Measurements from ENCODE around the gene GMPR2. TPM values are rescaled to one million over a fixed set of nuclear protein-coding genes. Genes with fewer than 3 reads are reported as not detected.

GMPR2 gene
- total RNA-seq, result 10 to 100 TPM; 62.4 to 64.8 TPM
- long read RNA-seq, transcript GMPR2-202 (10 exons, 1,972 nt), result minor isoform, 16 of 111 reads
- long read RNA-seq, transcript GMPR2-223 (10 exons, 1,893 nt), result major isoform, 70 of 111 reads
- long read RNA-seq, partial matches to known transcripts, result 8 of 111 reads
- long read RNA-seq, other reads (novel, unspliced or antisense), result 8 of 111 reads

DNA sequence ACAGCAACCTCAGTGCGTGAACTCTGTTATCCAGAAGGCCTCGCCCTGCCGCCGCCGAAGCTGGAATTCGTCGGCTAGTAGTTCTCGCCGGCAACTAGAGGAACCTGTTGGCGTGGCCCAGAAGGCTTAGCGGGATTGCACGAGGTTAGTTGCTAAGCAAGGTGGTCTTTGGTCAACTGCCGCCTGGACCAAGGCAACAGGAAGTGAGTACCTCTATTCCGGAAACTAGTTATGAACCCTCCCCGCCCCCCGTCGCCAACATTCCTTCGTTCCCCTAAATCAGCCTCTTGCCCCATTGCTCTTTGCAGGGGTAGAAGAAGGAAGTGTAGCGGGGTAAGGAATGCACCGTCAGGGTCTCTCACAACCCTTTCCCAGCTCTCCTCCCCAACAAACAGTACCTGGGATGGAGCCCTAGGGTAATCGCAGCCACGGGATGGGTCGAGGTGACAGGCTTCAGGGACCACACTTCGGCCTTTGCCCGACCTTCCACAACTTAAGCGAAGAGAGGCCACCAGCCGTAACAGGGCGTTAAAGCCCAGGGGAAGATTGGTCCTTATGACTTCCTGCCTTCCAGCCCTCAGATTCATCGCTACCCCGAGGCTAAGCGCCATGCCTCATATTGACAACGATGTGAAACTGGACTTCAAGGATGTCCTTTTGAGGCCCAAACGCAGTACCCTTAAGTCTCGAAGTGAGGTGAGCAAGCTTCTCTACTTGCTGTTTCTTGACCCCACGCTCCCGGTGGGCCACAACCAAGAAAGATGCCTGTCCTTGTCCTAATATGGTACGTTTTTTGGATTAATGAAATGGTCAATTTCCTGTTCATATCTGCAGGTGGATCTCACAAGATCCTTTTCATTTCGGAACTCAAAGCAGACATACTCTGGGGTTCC is at the start of gene GMPR2:
TSS of gene GMPR2 (plus strand) at position 285 of the 893 bp plus-strand sequence. CDS start at position 610, 325 bp downstream.
- ATAC-seq (peak; percentile 42), DNase-seq (no peak)
- intact Hi-C loops (cut with DNase I, micrococcal nuclease), result no loop called here

DNA sequence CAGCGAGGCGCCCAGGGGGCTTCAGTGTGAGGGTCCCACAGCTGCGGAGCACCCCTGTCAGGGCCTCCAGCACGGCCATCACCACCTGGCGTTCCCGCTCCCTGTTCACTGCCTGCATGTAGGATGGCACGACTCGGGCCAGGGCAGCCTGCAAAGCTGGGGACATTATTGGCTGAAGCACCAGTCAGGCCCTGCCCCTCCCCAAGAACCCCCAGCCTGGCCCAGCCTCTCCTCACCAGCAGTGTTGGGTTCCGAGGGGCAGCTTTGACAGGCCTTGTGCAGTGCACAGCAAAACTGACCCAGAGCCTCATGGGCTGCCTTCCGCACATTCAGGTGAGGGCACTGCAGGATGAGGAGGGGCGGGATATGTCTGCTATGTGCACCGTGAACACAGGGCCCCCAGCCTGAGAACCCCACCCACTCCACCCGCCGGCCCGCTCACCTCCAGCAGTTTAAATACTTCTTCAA is 49.7 kb upstream of the GMPR2 start:
- ATAC-seq, result no peak
- intact Hi-C loops (cut with DNase I, micrococcal nuclease), result no loop called here
- DNase-seq, result no peak

DNA sequence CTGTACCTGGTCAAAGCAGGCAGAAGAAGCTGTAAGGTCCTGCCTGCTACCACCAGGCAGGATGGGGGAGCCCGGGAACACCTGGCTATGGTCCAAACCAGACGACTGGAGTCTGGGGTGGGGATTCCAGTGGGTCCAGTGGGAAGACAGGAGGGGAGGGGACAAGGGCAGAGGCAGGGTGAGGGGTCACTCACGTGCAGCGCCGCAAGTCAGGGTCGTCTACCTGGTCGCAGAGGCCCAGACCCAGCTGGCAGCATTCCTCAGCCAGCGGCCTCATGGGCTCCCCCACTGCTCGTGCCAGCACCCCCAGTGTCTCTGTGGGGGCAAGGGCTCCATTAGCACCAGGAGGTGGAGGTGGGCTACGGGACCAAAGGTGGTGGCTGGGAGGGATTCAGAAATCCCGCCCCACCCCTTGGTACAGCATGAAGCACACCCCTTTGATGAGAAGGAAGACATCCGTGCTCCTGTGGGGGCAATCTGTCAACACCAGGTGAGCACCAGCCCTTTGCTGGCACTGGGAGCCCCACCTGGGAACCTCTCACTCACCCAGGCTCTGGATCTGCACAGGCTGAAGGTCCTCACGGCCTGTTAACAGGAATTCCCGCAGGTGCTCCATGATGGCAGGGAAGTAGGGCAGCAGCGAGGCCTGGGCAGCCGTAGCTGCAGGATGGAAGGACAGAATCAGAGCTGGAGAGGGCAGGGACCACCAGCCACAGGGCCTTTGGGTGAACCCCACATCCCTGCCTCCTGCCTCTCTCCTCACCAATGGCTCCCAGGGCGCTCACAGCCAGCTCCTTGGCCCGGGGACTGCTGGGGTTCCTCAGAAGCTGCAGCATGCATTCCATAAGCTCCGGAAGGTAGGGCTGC is 48.4 kb upstream of the GMPR2 start:
- DNase-seq, result no peak
- intact Hi-C loops (cut with DNase I, micrococcal nuclease), result no loop called here
- no peak for ATAC-seq

DNA sequence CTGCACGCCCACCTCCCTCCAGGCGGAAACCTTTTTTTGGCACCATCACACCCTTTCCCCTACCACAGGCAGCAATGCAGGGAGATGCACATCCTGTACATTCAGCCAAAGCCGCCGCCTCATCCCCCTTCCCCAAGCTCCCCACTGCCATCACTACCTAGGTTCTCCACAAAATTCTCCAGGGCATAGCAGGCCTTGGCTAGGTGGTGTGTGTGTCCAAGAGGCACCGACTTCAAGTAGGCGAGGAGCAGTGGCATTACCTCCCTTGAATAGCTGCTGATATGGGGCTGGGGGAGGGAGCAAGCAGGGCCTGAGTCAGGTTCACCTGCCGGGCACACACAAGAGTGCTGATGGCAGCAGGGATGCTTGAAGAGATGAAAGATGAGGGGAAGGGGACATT is 47.7 kb upstream of the GMPR2 start:
- ATAC-seq (no peak), DNase-seq (no peak)
- intact Hi-C loops (cut with DNase I, micrococcal nuclease), result no loop called here

DNA sequence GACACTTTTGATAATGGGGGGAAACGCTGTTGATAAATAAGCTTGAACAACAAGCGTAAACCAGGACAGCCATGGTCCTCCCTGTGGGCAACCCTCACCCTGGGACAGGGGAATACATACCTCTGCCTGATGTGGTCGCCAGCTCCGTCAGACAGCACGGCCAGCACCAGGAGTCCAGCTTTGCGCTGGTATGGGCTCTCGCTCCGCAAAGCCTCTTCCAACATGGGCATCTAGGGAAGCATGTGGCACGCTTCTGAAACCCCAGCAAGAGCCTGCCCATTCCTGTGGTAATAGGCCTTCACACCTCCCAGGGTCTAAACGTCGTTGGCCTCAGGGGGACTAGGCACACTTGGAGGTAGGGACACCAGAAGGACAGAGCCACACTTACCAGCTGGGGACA is 47.0 kb upstream of the GMPR2 start:
- DNase-seq (no peak), ATAC-seq (no peak)
- intact Hi-C loops (cut with DNase I, micrococcal nuclease), result no loop called here

DNA sequence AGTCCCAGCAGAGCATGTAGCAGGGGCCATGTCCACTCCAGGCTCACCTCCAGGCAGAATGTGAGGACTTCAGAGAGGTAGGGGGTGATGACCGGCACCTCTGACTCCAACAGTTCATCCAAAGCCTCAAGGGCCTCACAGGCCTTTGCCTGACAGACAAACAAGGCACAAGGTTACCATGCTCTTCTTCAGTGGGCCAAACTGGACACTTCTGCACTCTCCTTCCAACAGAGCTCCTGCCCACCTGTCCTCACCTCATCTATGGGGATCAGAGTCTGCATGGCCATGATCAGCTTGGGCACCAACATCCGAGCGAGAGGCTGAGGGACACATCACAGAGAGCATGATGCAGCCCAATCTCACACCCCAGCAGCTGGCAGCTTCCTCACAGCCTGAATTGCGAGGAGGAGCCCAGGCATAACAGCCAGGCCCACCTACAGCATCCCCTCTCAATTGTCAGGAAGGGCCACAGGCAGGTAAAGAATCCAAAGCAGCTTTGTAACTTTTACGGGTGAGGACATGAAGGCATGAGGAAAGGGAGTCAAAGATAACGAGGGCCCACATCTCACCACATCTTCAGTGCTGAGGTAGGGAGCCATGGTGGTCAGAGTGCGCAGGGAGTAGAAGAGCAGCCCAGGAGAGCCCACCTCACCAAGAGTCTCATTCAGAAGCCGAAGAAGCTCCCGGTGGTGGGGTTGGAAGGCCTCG is 45.7 kb upstream of the GMPR2 start:
- DNase-seq (no peak), ATAC-seq (no peak)
- intact Hi-C loops (cut with DNase I, micrococcal nuclease), result no loop called here

DNA sequence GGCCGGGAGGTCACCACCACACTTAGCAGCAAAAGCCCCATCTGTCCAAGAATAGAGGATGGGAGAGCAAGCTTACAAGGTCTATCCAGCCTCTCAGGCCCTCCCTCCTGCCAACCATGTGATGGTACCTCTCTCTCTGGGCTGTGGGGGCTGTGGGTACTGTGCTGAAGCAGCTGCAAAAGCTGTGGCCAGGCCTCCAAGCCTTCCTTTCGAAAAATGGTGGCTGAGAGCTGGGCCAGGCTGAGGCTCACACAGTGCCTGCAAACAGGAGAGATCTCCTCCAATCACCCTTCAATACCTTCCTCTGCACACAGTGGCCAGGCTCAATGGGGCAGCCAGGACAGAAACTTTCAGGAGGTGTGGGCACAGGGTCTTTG is 45.2 kb upstream of the GMPR2 start:
- intact Hi-C loops (cut with DNase I, micrococcal nuclease), result no loop called here
- no peak for DNase-seq

DNA sequence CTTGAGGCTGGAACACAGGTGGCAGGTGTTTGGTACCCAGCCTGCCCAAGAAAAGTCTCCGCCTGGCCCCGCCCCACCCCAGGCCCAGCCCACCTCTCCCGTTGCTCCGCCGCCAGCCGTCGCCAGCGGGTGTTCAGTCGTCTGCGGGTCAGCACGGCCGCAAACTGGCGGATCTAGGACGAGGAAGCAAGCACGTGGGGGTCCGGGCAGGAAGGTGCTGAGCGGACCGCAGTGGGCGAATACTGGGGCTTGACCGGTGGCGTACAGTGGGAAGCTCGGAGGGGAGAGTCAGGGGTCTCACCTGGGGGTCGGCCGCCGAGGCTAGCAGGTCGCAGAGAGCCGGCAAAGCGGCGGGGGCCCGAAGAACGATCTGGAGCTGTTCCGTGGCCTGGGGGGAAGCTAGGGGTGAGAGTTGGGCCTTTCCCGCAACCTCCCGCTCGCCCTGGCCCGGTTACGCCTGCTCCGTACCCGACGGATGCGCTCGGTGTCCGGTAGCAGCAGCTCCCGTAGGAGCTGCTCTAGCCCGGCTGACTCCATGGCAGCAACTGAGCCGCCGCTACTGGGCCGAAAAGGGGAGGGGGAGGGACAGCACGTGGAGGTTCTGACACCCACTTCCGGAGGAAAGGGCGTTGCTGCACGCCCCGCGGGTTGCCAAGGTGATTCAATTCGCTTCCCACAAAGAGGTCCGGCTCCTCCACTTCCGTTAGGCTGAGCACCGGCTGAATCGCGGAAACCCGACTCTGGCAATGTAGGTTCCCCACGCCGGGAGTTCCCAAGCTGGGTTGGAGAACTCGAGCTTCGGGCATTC is 44.3 kb upstream of the GMPR2 start, which contains the start of gene IPO4:
TSS of gene IPO4 (minus strand) at position 566 of the 808 bp plus-strand sequence. CDS start at position 537, 29 bp downstream.
- intact Hi-C loops (cut with DNase I, micrococcal nuclease), result no loop called here
- peak; percentile 97 for ATAC-seq

More for the DNA sequence above, 45.2 kb upstream of the GMPR2 start:
- no peak for ATAC-seq

DNA sequence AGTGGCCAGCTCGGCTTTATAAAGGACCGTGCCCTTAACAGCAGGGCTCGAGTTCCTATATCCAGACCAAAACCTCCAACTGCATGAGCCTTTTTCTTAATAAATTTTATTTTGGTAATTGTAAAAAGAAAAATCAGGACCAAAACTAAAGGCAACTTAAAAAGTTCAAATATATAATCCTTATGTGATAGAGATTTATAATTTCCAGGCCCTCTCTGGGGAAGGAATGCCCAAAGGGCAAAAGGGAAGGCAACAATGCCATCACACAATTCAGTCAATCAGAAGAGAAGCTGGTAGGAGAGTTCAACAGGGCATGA is 43.7 kb upstream of the GMPR2 start:
- no peak for ATAC-seq
- intact Hi-C loops (cut with DNase I, micrococcal nuclease), result no loop called here
- DNase-seq, result no peak

More for the DNA sequence above, 44.3 kb upstream of the GMPR2 start, which contains the start of gene IPO4:
- peak; percentile 93 to 98 for DNase-seq

DNA sequence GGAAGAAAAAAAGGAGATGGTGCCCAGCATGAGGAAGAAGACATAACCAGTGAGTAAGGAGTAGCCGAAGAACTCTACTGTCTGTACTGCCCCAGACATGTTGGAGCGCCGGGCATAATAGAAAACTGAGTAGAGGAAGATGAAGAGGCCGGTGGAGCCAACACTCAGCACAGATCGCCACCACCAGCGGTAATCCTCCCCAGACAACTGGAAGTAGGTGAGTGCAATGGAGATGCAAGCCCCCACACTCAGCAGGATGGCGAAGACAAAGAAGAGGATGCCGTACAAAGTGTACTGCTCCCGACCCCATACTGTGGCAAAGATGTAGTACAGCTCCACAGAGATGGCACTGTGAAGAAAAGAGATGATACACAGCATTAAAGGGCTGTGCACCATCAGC is 43.3 kb upstream of the GMPR2 start:
- no peak for ATAC-seq
- intact Hi-C loops (cut with DNase I, micrococcal nuclease), result no loop called here
- DNase-seq, result no peak

DNA sequence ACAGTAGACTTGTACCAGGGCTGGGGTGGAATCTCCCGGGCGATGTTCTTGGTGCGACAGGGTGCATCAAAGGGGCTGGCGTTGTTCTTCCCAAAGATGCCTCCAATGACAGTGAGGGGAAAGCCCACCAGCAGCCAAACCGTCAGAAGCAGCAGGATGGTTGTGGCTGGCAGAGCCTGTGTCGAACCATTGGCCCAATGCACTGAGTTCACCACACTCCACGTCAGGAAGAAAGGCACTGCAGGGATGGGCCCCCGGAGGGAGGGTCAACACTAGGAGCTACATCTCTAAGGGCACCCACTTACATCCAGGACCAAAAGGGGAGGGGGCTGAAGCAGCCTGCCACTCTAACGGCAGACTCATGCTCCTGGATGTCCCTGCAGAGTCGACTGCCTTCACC is 42.3 kb upstream of the GMPR2 start:
- no peak for DNase-seq
- no peak for ATAC-seq
- intact Hi-C loops (cut with DNase I, micrococcal nuclease), result no loop called here

DNA sequence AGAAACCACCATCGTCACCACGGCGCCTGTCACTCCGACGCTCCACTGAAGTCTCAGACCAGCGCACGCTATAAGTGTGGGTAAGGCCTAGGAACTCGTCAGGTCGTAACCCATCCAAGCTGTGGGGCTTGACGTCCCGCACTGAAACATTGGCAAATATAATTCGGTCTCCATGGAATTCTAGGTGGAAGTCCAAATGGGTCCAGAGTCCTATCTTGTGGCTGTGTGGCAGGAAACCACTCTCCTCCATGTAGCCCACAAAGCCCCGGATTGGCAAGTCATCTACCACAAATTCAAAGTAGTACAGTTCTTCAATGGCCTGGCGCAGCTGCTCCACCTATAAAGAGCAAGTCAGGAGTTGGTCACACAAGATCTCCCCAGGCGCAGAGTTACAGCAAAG is 39.8 kb upstream of the GMPR2 start:
- ATAC-seq, result no peak
- no peak for DNase-seq
- intact Hi-C loops (cut with DNase I, micrococcal nuclease), result no loop called here

DNA sequence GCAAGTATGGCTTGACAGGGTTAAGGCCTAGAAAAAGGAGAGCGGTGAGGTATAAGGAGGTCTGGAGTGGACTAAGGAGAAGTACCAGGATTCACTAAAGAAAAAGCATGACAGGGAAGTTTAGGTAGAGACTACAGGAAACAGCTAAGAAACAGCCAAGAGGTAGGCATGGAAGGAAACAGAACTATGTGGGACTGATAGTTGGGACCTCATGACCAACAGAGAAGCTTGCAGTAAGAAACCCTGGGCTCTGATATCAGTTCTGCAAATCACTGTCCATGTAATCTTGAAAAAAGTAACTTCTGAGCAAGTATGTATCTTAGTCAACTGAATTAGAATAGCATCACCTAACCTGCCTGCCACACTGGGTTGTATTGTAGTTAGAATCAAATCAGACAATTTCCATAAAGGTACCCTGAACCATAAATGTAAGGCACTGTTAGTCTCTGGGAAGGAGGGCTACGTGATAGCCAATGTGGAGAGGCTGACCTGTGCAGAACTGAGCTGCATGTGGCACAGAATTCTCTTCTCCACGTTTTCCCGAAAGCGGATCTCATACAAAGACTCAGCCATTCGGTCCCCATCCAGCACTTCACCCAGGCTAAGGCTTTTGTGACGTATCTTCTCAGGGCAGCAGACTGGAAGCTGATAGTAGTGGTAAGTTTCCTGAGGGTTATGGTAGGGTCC is 38.4 kb upstream of the GMPR2 start:
- intact Hi-C loops (cut with DNase I, micrococcal nuclease), result no loop called here
- DNase-seq (no peak), ATAC-seq (no peak)

DNA sequence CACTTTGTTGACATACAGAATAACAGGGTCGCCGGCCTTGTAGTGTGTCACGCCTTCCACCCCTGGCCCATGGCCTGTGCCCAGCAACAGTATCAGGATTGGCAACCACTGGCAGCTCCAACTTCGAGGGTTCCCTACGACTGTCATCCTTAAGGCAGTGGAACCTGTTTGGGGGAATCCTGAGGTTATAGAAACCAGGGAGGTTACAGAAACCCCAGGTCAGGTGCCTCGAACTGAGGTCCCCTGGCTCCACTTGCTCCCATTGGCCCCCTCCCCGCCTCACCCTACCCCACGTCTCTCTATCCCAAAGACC is 37.9 kb upstream of the GMPR2 start:
- intact Hi-C loops (cut with DNase I, micrococcal nuclease), result no loop called here
- ATAC-seq, result no peak
- no peak for DNase-seq

DNA sequence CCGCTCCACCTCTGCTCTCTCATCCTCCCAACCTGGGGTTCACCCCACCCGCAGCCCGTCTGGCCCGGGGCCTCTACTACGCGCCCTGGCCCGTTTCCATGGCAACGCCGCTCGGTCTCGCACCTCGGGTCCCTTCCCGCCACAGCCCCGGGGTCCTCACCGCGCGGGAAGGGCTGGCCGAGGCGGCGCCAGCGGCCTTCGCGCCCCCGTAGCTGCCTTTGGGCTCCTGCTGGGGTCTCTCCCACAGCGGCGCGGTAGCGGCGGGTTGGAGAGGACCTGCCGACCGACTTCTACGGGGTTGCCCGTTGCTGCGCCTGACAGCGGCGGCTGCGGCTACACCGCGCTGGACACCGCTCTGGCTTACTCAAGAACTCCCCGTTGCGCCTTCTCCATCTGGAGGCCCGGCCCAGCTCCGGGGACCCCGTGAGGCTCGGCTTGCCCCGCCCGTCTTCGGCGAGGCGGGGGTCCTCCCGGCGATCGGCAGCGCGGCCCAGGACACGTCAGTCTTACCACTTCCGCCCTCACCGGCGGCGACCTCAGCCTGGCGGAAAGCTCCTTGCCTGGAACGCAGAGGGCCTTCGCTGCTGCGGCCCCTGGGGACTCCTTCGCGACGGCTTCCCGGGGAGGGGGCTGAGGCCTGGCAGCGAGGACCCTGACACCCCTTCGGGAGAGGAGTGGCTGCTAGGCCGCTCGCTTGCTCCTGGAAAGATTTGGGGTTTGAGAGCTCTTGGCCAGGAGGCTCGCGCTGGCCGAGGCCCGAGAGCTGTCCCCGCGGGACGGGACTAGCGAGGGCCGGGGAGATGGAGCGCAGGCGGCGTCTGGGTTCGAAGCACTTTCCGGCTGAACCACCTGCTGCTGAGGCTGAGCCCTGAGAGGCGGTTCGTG is 37.3 kb upstream of the GMPR2 start, which contains the start of gene TM9SF1:
TSS of gene TM9SF1 (minus strand) at position 256 of the 885 bp plus-strand sequence. CDS start 422 bp downstream, outside the sequence.
- intact Hi-C loops (cut with DNase I, micrococcal nuclease), result no loop called here
- peak; percentile 88 to 91 for DNase-seq

More for the DNA sequence above, 37.3 kb upstream of the GMPR2 start, which contains the start of gene TM9SF1:
- ATAC-seq, result peak; percentile 92
